ENCODE results near the gene MMP15. TPM values are rescaled to one million over a fixed set of nuclear protein-coding genes. Genes with fewer than 3 reads are reported as not detected.

The MMP15 gene
- polyA plus RNA-seq, 1 donor: 56.8 TPM

GRCh38 chr16:58042886-58043515, 17.4 kb downstream of the MMP15 start:
- Histone ChIP-seq H3K27me3 (ENCODE audit: control insufficient read depth, insufficient read depth, low read length) (no peaks in the 10 kb centered on the region), H3K27ac (ENCODE audit: low read length) (no peak overlapping the region), H3K9me3 (ENCODE audit: control insufficient read depth, low read depth, low read length) (no peaks in the 10 kb centered on the region), H3K36me3 (ENCODE audit: control insufficient read depth, insufficient read depth, low read length) (peaks cover 76% of the 10 kb centered on the region), H3K4me1 (ENCODE audit: control insufficient read depth, insufficient read depth, low read length) (peaks cover 3% of the 10 kb centered on the region), H3K4me3 (ENCODE audit: low read length) (no peak overlapping the region)
- DNase-seq: no peak
- WGBS (ENCODE audit: insufficient coverage, low lambda C conversion rate): 100% methylated on average over 1 of the region's 16 CpGs

- no peak overlapping the region for H3K27ac ChIP-seq (ENCODE audit: low read length)
- H3K4me3 ChIP-seq (ENCODE audit: low read length): no peak overlapping the region
- WGBS (ENCODE audit: insufficient coverage, low lambda C conversion rate): no CpG with 5 or more reads among the region's 7 CpGs
- no peak for DNase-seq
- H3K4me1 ChIP-seq (ENCODE audit: control insufficient read depth, insufficient read depth, low read length): peaks cover 3% of the 10 kb centered on the region
- H3K27me3 ChIP-seq (ENCODE audit: control insufficient read depth, insufficient read depth, low read length): no peaks in the 10 kb centered on the region
- peaks cover 69% of the 10 kb centered on the region for H3K36me3 ChIP-seq (ENCODE audit: control insufficient read depth, insufficient read depth, low read length)
- no peaks in the 10 kb centered on the region for H3K9me3 ChIP-seq (ENCODE audit: control insufficient read depth, low read depth, low read length)
Observed at GRCh38 chr16:58043571-58044155, 18.1 kb downstream of the MMP15 start.

- H3K36me3 ChIP-seq (ENCODE audit: control insufficient read depth, insufficient read depth, low read length): peaks cover 63% of the 10 kb centered on the region
- WGBS (ENCODE audit: insufficient coverage, low lambda C conversion rate): no CpG with 5 or more reads among the region's 9 CpGs
- DNase-seq: no peak
- no peaks in the 10 kb centered on the region for H3K27me3 ChIP-seq (ENCODE audit: control insufficient read depth, insufficient read depth, low read length)
- no peaks in the 10 kb centered on the region for H3K9me3 ChIP-seq (ENCODE audit: control insufficient read depth, low read depth, low read length)
- H3K4me3 ChIP-seq (ENCODE audit: low read length): no peak overlapping the region
- no peak overlapping the region for H3K27ac ChIP-seq (ENCODE audit: low read length)
- peaks cover 3% of the 10 kb centered on the region for H3K4me1 ChIP-seq (ENCODE audit: control insufficient read depth, insufficient read depth, low read length)
Observed at GRCh38 chr16:58044266-58045019, 18.9 kb downstream of the MMP15 start.

- peaks cover 3% of the 10 kb centered on the region for H3K4me1 ChIP-seq (ENCODE audit: control insufficient read depth, insufficient read depth, low read length)
- no peaks in the 10 kb centered on the region for H3K27me3 ChIP-seq (ENCODE audit: control insufficient read depth, insufficient read depth, low read length)
- H3K27ac ChIP-seq (ENCODE audit: low read length): no peak overlapping the region
- no peaks in the 10 kb centered on the region for H3K9me3 ChIP-seq (ENCODE audit: control insufficient read depth, low read depth, low read length)
- peaks cover 56% of the 10 kb centered on the region for H3K36me3 ChIP-seq (ENCODE audit: control insufficient read depth, insufficient read depth, low read length)
- no CpG with 5 or more reads among the region's 31 CpGs for WGBS (ENCODE audit: insufficient coverage, low lambda C conversion rate)
- no peak overlapping the region for H3K4me3 ChIP-seq (ENCODE audit: low read length)
- no peak for DNase-seq
Observed at GRCh38 chr16:58045096-58045495, 19.5 kb downstream of the MMP15 start.

GRCh38 chr16:58046054-58046881, 20.7 kb downstream of the MMP15 start:
- WGBS (ENCODE audit: insufficient coverage, low lambda C conversion rate): no CpG with 5 or more reads among the region's 16 CpGs
- no peak overlapping the region for H3K4me3 ChIP-seq (ENCODE audit: low read length)
- no peak for DNase-seq
- H3K36me3 ChIP-seq (ENCODE audit: control insufficient read depth, insufficient read depth, low read length): peaks cover 45% of the 10 kb centered on the region
- no peaks in the 10 kb centered on the region for H3K9me3 ChIP-seq (ENCODE audit: control insufficient read depth, low read depth, low read length)
- no peak overlapping the region for H3K27ac ChIP-seq (ENCODE audit: low read length)
- no peaks in the 10 kb centered on the region for H3K27me3 ChIP-seq (ENCODE audit: control insufficient read depth, insufficient read depth, low read length)
- peaks cover 3% of the 10 kb centered on the region for H3K4me1 ChIP-seq (ENCODE audit: control insufficient read depth, insufficient read depth, low read length)

- Histone ChIP-seq H3K9me3 (ENCODE audit: control insufficient read depth, low read depth, low read length) (no peaks in the 10 kb centered on the region), H3K36me3 (ENCODE audit: control insufficient read depth, insufficient read depth, low read length) (peaks cover 38% of the 10 kb centered on the region), H3K27ac (ENCODE audit: low read length) (no peak overlapping the region), H3K27me3 (ENCODE audit: control insufficient read depth, insufficient read depth, low read length) (no peaks in the 10 kb centered on the region), H3K4me1 (ENCODE audit: control insufficient read depth, insufficient read depth, low read length) (peaks cover 3% of the 10 kb centered on the region), H3K4me3 (ENCODE audit: low read length) (no peak overlapping the region)
- no peak for DNase-seq
- no CpG with 5 or more reads among the region's 6 CpGs for WGBS (ENCODE audit: insufficient coverage, low lambda C conversion rate)
Observed at GRCh38 chr16:58046936-58047335, 21.4 kb downstream of the MMP15 start.

GRCh38 chr16:58047557-58048348, 22.2 kb downstream of the MMP15 start:
- no peak for DNase-seq
- Histone ChIP-seq H3K27me3 (ENCODE audit: control insufficient read depth, insufficient read depth, low read length) (no peaks in the 10 kb centered on the region), H3K4me3 (ENCODE audit: low read length) (no peak overlapping the region), H3K36me3 (ENCODE audit: control insufficient read depth, insufficient read depth, low read length) (peaks cover 30% of the 10 kb centered on the region), H3K9me3 (ENCODE audit: control insufficient read depth, low read depth, low read length) (no peaks in the 10 kb centered on the region), H3K4me1 (ENCODE audit: control insufficient read depth, insufficient read depth, low read length) (peaks cover 3% of the 10 kb centered on the region), H3K27ac (ENCODE audit: low read length) (no peak overlapping the region)
- 71% methylated on average over 2 of the region's 19 CpGs for WGBS (ENCODE audit: insufficient coverage, low lambda C conversion rate)

GRCh38 chr16:58048494-58049231, 23.1 kb downstream of the MMP15 start:
- H3K27me3 ChIP-seq (ENCODE audit: control insufficient read depth, insufficient read depth, low read length): no peaks in the 10 kb centered on the region
- H3K4me1 ChIP-seq (ENCODE audit: control insufficient read depth, insufficient read depth, low read length): peaks cover 3% of the 10 kb centered on the region
- WGBS (ENCODE audit: insufficient coverage, low lambda C conversion rate): no CpG with 5 or more reads among the region's 13 CpGs
- H3K36me3 ChIP-seq (ENCODE audit: control insufficient read depth, insufficient read depth, low read length): peaks cover 21% of the 10 kb centered on the region
- DNase-seq: no peak
- no peak overlapping the region for H3K4me3 ChIP-seq (ENCODE audit: low read length)
- H3K27ac ChIP-seq (ENCODE audit: low read length): no peak overlapping the region
- no peaks in the 10 kb centered on the region for H3K9me3 ChIP-seq (ENCODE audit: control insufficient read depth, low read depth, low read length)
